Smooth muscle cell (in vitro differentiated cells): ENCODE measurements around the gene SPOP. TPM values are rescaled to one million over a fixed set of nuclear protein-coding genes. Genes with fewer than 3 reads are reported as not detected.

Experiments
- DNase-seq: peaks from one replicate; lab custom pipeline; 2025; ENCODE audit not compliant: unreplicated experiment; lab: John Stamatoyannopoulos, UW
- H2AFZ ChIP-seq: fragments of 200-600 bp; sonication (generic); 2 replicates; pipeline ENCODE4 v1.6.0; 2016; ENCODE audit warnings: antibody characterized with exemption, low read depth, mild to moderate bottlenecking
- H3F3A ChIP-seq: fragments of 200-600 bp; sonication (generic); 2 replicates; pipeline ENCODE4 v1.6.0; 2017; ENCODE audit warnings: antibody characterized with exemption, low read depth
- H3K27ac ChIP-seq: fragments of 200-600 bp; sonication (generic); 2 replicates; pipeline ENCODE4 v1.5.1; 2016; ENCODE audit warnings: low read depth, mild to moderate bottlenecking
- H3K27me3 ChIP-seq: fragments of 200-600 bp; sonication (generic); 2 replicates; pipeline ENCODE4 v1.6.1; 2016; ENCODE audit warnings: low read depth, mild to moderate bottlenecking
- H3K36me3 ChIP-seq: fragments of 200-600 bp; sonication (generic); 2 replicates; pipeline ENCODE4 v1.5.1; 2016; ENCODE audit warnings: low read depth
- H3K4me1 ChIP-seq: fragments of 200-600 bp; sonication (generic); 2 replicates; pipeline ENCODE4 v1.5.1; 2016; ENCODE audit warnings: low read depth
- H3K4me2 ChIP-seq: fragments of 200-600 bp; sonication (generic); 2 replicates; pipeline ENCODE4 v1.6.0; 2016; ENCODE audit warnings: mild to moderate bottlenecking
- H3K4me3 ChIP-seq: fragments of 200-600 bp; sonication (generic); 2 replicates; pipeline ENCODE4 v1.5.1; 2016; ENCODE audit warnings: mild to moderate bottlenecking
- H3K79me2 ChIP-seq: fragments of 200-600 bp; sonication (generic); 2 replicates; pipeline ENCODE4 v1.6.0; 2016; ENCODE audit warnings: low read depth, mild to moderate bottlenecking
- H3K9ac ChIP-seq: fragments of 200-600 bp; sonication (generic); 2 replicates; pipeline ENCODE4 v1.6.0; 2016; ENCODE audit warnings: low read depth
- H3K9me3 ChIP-seq: fragments of 200-600 bp; sonication (generic); replicated peaks from 2 replicates; pipeline ENCODE4 v1.5.1; 2016; ENCODE audit warnings: low read depth
- H4K20me1 ChIP-seq: fragments of 200-600 bp; sonication (generic); 2 replicates; pipeline ENCODE4 v1.6.0; 2016; ENCODE audit warnings: low read depth
- CTCF ChIP-seq: fragments of 200-600 bp; sonication (generic); IDR thresholded peaks from 2 replicates; pipeline ENCODE4 v1.5.1; 2017; ENCODE audit warnings: borderline replicate concordance, mild to moderate bottlenecking, antibody characterized with exemption; ENCODE audit not compliant: insufficient read depth, poor library complexity, severe bottlenecking
- WGBS: methylation state at CpG from one replicate; pipeline ENCODE4 v1.1.7; 2016; ENCODE audit warnings: low lambda C conversion rate; 5-methylcytosine and 5-hydroxymethylcytosine counted together
- polyA plus RNA-seq: library from polyadenylated mRNA; unstranded; fragments of >200 nt; fragmentation: Nextera tagmentation; extraction: Ambion mirVana; gene quantifications from 2 replicates; pipeline ENCODE4 v1.2.1, GENCODE V29; 2016
- total RNA-seq: library from RNA; depleted of rRNA; stranded (reverse); fragments of >200 nt; gene quantifications from 2 replicates; pipeline ENCODE4 v1.2.3, GENCODE V29; 2014

Gene SPOP
- total and polyA plus RNA-seq, 2 experiments from 2014 or later = 55.0 to 69.8 TPM

- peak; percentile 43 for TF ChIP-seq CTCF
- peak within 1 kb of the TSS; percentile 77 for H3K4me3 ChIP-seq
- peak within 1 kb of the TSS; percentile 86 for H3K27ac ChIP-seq
- no peaks in the 10 kb centered on the region for H3K9me3 ChIP-seq
- 1% methylated on average over 53 of the region's 53 CpGs for WGBS
- peaks cover 13% of the 10 kb centered on the region for H3K79me2 ChIP-seq
- H3K27me3 ChIP-seq = no peaks in the 10 kb centered on the region
- peaks cover 3% of the 10 kb centered on the region for H3F3A ChIP-seq
- peaks cover 6% of the 10 kb centered on the region for H3K4me1 ChIP-seq
- H3K9ac ChIP-seq = peak within 1 kb of the TSS; percentile 94
- H3K4me2 ChIP-seq = peak within 1 kb of the TSS; percentile 94
- peak within 1 kb of the TSS; percentile 92 for H2AFZ ChIP-seq
- no peaks in the 10 kb centered on the region for H4K20me1 ChIP-seq
- peak; percentile 92 for DNase-seq
- H3K36me3 ChIP-seq = no peaks in the 10 kb centered on the region
These were observed 30.0 kb upstream of the SPOP start, which contains the start of gene SLC35B1 for GRCh38 chr17:49707608-49708514. SLC35B1 (minus strand) TSS chr17:49707964; CDS start chr17:49707833, 131 bp downstream.

- Histone ChIP-seq H3K9ac (peak overlapping the region; percentile 94), H3K4me1 (peaks cover 6% of the 10 kb centered on the region), H3K27ac (peak overlapping the region; percentile 86), H3K4me2 (peak overlapping the region; percentile 94), H3F3A (peaks cover 3% of the 10 kb centered on the region), H3K36me3 (no peaks in the 10 kb centered on the region), H3K79me2 (peaks cover 13% of the 10 kb centered on the region), H4K20me1 (no peaks in the 10 kb centered on the region), H3K9me3 (no peaks in the 10 kb centered on the region), H3K4me3 (peak overlapping the region; percentile 77), H3K27me3 (no peaks in the 10 kb centered on the region), H2AFZ (peak overlapping the region; percentile 80)
- no peak for TF ChIP-seq CTCF
- no peak for DNase-seq
- whole genome bisulfite sequencing = 7% methylated on average over 12 of the region's 12 CpGs
These were observed 29.3 kb upstream of the SPOP start for GRCh38 chr17:49707246-49707607.

- peaks cover 3% of the 10 kb centered on the region for H3F3A ChIP-seq
- no peak overlapping the region for H3K4me2 ChIP-seq
- H3K9me3 ChIP-seq = no peaks in the 10 kb centered on the region
- TF ChIP-seq CTCF = no peak
- H3K4me3 ChIP-seq = no peak overlapping the region
- no peak overlapping the region for H3K9ac ChIP-seq
- H3K36me3 ChIP-seq = no peaks in the 10 kb centered on the region
- DNase-seq = no peak
- H3K27ac ChIP-seq = no peak overlapping the region
- H3K4me1 ChIP-seq = peaks cover 6% of the 10 kb centered on the region
- peaks cover 13% of the 10 kb centered on the region for H3K79me2 ChIP-seq
- no peaks in the 10 kb centered on the region for H4K20me1 ChIP-seq
- H2AFZ ChIP-seq = no peak overlapping the region
- H3K27me3 ChIP-seq = no peaks in the 10 kb centered on the region
These were observed 27.4 kb upstream of the SPOP start for GRCh38 chr17:49705254-49705653.
